ENCODE results near the gene QKI.
A peak's percentile ranks its signal among the peaks of the same experiment; 100 is the strongest.
"Not testable (repeated sequence)": the region's sequence is repeated elsewhere in the genome, so short reads cannot be mapped to it uniquely, and the experiment has no call there.

QKI gene
- total RNA-seq = 73.9 to 86.6 reads per million in 2 experiments

- peak; percentile 78 for DNase-seq (ENCODE audit: low read depth)
Measured at GRCh38 chr6:163414117-163414945, at the start of gene QKI. Gene QKI, plus strand, starts transcription at chr6:163414718. Its CDS starts 476 bp downstream, at chr6:163415194.

GRCh38 chr6:163366288-163366687, 48.2 kb upstream of the QKI start:
- DNase-seq (ENCODE audit: low read depth) = no peak

DNA sequence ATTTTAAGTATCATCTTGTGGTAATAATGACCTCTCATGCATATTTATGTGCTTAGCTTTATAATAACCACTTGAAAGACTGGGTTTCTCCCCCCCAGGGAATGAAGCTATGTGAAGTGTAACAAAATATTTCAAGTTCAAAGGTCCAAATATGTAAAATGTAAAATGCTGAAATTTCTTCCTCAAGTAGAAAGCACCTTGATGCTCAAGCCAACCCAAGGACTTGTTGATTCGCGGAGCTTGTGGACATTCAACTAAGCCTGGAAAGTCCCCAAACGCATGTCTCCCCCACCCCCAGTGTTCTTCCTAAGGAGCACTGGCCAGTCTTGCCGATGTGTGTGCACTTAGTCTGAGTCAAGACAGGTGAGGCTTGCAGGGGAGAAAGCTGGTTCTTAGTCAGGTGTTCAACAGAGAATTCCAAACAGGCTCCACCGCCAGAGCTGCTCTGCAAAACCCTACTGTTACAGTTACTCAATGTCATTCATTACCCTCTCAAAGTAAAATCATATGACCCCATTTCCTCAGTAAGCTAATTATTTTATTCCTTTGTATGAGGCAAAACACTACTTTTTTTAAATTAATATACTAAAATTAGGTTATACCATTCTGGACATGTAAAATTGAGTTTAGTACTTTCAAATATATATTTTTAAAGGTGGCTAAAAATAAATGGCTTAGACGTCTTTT, 46.9 kb upstream of the QKI start:
- no peak for DNase-seq (ENCODE audit: low read depth)

DNA sequence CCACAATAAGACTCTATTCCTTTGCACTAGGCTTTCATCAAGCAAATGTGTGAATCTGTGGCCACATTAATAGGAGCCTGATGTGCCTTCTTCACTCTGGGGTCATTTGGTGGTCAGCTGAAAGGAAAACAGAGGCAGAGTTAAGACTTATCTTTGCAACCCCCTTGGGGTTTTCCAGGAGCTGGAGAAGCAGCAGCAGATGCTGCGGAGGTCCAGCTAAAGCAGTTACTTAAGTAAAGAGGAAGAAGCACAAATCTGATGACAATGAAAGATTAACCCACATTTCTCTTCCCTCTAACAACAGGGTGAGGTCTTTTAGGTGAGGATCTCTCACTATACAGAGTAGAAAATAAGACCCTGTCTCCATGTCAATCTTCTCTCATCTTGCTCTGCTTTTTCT, 45.4 kb upstream of the QKI start:
- DNase-seq (ENCODE audit: low read depth) = no peak

GRCh38 chr6:163369628-163370365, 44.7 kb upstream of the QKI start:
- DNase-seq (ENCODE audit: low read depth) = no peak

DNA sequence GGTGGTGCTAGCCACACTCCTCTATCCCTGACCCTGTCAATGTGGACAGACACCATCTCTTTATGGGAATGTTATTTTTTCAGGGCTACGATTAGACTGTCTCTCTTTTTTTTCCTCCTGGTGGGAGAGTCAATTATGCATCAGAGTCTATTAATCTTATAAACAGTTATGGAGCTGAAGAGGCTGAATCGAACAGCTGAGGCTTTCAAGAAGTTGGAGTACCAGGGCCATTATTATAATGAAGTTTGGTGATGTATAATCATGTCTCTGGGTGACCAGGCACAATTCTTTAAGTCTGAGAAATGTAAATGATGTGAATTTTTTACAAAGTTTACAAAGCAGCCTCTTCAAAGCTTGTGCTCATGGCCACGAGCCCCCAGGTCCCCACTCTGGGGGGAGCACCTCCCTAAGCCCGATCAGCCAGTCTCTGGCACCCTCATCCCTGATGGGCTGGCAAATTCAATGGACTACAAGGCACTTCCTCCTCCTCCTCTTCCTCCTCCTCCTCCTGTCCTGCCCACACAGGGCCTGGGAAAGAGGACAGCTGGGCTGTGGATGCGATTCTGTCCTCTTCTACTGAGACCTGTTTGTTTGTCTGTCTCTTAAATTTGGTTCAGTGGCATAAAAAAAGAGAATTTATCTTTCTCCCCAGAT, 43.9 kb upstream of the QKI start:
- DNase-seq (ENCODE audit: low read depth) = no peak

- no peak for DNase-seq (ENCODE audit: low read depth)
Measured at GRCh38 chr6:163371129-163371528, 43.4 kb upstream of the QKI start.

GRCh38 chr6:163373240-163373639, 41.3 kb upstream of the QKI start:
- DNase-seq (ENCODE audit: low read depth) = no peak

GRCh38 chr6:163375361-163375760, 39.2 kb upstream of the QKI start:
- no peak for DNase-seq (ENCODE audit: low read depth)

DNA sequence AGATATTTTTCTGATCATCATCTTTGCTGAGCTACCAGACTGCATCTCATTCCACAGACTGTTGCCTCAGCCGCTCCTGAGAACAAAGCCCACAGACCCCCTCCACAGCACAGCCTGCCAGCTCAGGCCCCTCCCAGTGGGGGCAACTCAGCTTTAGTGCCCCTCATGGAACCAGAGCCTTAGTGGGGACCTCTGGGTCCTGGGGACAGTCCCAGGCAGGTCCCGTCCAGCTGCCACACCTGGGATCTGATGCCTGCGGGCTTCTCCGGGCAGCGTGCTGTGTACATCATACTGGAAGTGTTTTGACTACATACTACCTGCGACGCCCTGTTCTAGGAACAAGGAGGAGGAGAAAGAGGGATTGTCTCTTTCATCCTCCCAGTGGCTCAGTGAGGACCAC, 38.3 kb upstream of the QKI start:
- no peak for DNase-seq (ENCODE audit: low read depth)

GRCh38 chr6:163377561-163377960, 37.0 kb upstream of the QKI start:
- DNase-seq (ENCODE audit: low read depth) = no peak

DNA sequence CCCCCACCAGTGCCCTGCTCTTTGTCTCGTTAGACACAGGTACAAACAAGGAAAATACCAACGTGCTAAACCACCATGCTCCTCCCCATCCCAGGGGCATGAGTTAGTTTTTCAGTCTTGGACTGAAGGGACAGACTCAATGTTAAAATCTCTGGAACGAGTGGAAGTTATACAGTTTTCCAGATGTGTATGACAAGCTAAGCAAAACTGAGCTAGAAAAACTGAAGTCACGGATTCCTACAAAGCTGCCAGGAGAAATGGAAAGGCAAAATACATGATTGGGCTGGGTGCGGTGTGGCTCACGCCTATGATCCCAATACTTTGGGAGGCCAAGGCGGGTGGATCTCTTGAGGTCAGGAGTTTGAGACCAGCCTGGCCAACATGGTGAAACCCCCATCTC, 34.3 kb upstream of the QKI start:
- DNase-seq (ENCODE audit: low read depth) = no peak

GRCh38 chr6:163381118-163381756, 33.3 kb upstream of the QKI start:
- no peak for DNase-seq (ENCODE audit: low read depth)

- DNase-seq (ENCODE audit: low read depth) = not testable (repeated sequence)
Measured at GRCh38 chr6:163383396-163383795, 31.1 kb upstream of the QKI start.

- DNase-seq (ENCODE audit: low read depth) = no peak
Measured at GRCh38 chr6:163383912-163384311, 30.6 kb upstream of the QKI start.

- DNase-seq (ENCODE audit: low read depth) = no peak
Measured at GRCh38 chr6:163384510-163384909, 30.0 kb upstream of the QKI start.

- DNase-seq (ENCODE audit: low read depth) = not testable (repeated sequence)
Measured at GRCh38 chr6:163385503-163385902, 29.0 kb upstream of the QKI start.

DNA sequence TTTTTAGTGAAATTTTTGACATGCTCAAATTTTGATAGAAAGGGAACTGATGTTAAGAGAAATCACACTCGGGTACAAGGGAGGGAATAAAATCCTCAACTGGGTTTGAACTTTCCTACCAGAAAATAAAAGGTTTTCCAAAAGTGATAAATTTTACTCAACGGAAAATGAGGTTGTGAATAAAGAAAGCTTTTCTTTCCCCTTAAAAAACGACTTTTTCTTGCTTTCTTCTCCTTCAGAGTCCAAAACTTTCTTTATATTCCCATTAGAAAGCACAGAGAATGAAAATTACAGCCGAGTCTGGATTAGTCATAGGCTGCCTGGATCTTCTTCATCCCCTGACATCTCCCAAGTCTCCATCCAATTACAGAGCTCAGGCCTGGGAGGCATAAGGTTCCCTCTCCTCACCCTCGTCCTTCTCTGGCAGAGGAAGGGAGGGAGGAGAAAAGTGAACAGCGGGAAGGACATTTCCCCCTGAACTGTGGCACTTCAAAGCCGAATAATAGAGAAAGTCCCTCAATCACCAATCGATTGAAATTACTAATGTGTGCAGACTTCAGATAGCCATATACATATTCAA, 28.1 kb upstream of the QKI start:
- no peak for DNase-seq (ENCODE audit: low read depth)

DNA sequence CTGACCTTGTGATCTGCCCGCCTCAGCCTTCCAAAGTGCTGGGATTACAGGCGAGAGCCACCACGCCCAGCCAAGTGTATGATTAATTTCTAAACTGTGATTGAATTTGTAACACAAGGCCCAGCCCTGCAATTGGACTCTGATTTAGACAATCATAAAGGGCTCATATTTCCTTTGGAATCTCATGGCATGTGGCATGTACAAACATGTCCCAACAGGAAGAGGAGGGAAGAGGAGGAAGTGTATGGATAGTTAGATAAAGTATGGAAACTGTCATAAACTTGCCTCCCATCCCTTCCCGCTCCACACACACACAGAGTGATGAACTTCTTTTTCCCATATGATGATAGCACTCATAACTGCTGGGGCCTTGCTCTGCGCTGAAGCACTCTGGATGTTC, 27.2 kb upstream of the QKI start:
- no peak for DNase-seq (ENCODE audit: low read depth)

DNA sequence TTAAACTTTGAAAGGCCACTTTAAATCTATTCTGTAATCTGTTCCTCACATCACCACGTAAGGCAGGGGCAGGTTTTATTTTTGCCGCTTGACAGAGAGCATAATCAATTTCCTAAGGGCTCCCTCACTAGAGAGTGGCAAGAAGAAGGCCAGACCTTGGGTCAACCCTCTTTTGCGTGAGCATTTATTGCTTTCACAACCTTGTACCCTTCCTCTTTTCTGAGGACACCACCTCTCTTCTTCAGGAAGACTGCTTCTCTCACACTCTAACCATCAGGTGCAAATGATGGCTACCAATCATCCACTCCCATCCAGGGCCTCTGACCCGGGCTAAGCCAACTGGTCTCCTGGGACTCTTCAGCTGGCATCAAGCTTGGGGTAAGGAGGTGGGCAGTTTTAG, 25.2 kb upstream of the QKI start:
- DNase-seq (ENCODE audit: low read depth) = no peak

GRCh38 chr6:163390770-163391169, 23.7 kb upstream of the QKI start:
- DNase-seq (ENCODE audit: low read depth) = no peak

All from T follicular helper cell (primary cell).